ENCODE measurements around the gene EML4. TPM values are rescaled to one million over a fixed set of nuclear protein-coding genes. Genes with fewer than 3 reads are reported as not detected.

The EML4 gene
- total RNA-seq, 1 experiment from 2014 or later = 61.1 TPM

- no peaks in the 10 kb centered on the region for H3K27me3 ChIP-seq (ENCODE audit: control insufficient read depth, insufficient read depth, low read length)
- H3K36me3 ChIP-seq (replicated peaks; ENCODE audit: control insufficient read depth, insufficient read depth, low read length) = peaks cover 3% of the 10 kb centered on the region
- no peak overlapping the region for H3K4me3 ChIP-seq (ENCODE audit: insufficient read depth, low read depth, low read length)
- no peak for DNase-seq
Measured at GRCh38 chr2:42176992-42177738, 8.0 kb downstream of the EML4 start.

GRCh38 chr2:42178335-42178734 is 9.2 kb downstream of the EML4 start:
- no peak for DNase-seq
- no peaks in the 10 kb centered on the region for H3K27me3 ChIP-seq (ENCODE audit: control insufficient read depth, insufficient read depth, low read length)
- no peak overlapping the region for H3K4me3 ChIP-seq (ENCODE audit: insufficient read depth, low read depth, low read length)
- H3K36me3 ChIP-seq (replicated peaks; ENCODE audit: control insufficient read depth, insufficient read depth, low read length) = peaks cover 3% of the 10 kb centered on the region

GRCh38 chr2:42180300-42180699 is 11.1 kb downstream of the EML4 start:
- H3K27me3 ChIP-seq (ENCODE audit: control insufficient read depth, insufficient read depth, low read length) = no peaks in the 10 kb centered on the region
- DNase-seq = no peak
- no peak overlapping the region for H3K4me3 ChIP-seq (ENCODE audit: insufficient read depth, low read depth, low read length)
- peaks cover 3% of the 10 kb centered on the region for H3K36me3 ChIP-seq (replicated peaks; ENCODE audit: control insufficient read depth, insufficient read depth, low read length)

GRCh38 chr2:42182654-42183308 is 13.6 kb downstream of the EML4 start:
- Histone ChIP-seq H3K4me3 (ENCODE audit: insufficient read depth, low read depth, low read length) (no peak overlapping the region), H3K27me3 (ENCODE audit: control insufficient read depth, insufficient read depth, low read length) (no peaks in the 10 kb centered on the region), H3K36me3 (replicated peaks; ENCODE audit: control insufficient read depth, insufficient read depth, low read length) (peaks cover 3% of the 10 kb centered on the region)
- DNase-seq = no peak

DNA sequence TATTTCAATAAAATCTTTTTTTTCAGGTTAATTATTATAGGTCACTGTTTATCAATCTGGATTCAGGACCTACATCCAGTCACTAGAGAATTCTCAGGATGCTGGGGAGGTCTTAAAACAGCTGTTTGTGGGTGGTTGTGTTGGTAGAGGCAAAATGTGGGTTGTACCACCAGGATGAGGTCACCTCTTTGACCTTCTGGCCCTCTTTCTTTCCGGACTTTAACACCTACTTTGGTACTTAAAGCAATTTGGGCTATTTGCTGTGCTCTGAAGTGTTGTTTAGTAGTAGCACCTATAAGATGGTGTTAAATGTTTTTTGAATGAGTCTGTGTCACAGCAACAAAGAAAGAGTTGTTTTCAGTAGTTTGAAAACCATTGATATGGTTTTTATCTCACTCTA is 14.6 kb downstream of the EML4 start:
- no peak overlapping the region for H3K4me3 ChIP-seq (ENCODE audit: insufficient read depth, low read depth, low read length)
- no peaks in the 10 kb centered on the region for H3K27me3 ChIP-seq (ENCODE audit: control insufficient read depth, insufficient read depth, low read length)
- no peak for DNase-seq
- peaks cover 3% of the 10 kb centered on the region for H3K36me3 ChIP-seq (replicated peaks; ENCODE audit: control insufficient read depth, insufficient read depth, low read length)

- Histone ChIP-seq H3K27me3 (ENCODE audit: control insufficient read depth, insufficient read depth, low read length) (no peaks in the 10 kb centered on the region), H3K36me3 (replicated peaks; ENCODE audit: control insufficient read depth, insufficient read depth, low read length) (peaks cover 3% of the 10 kb centered on the region), H3K4me3 (ENCODE audit: insufficient read depth, low read depth, low read length) (no peak overlapping the region)
- no peak for DNase-seq
Measured at GRCh38 chr2:42184346-42184745, 15.2 kb downstream of the EML4 start.

- Histone ChIP-seq H3K36me3 (replicated peaks; ENCODE audit: control insufficient read depth, insufficient read depth, low read length) (peaks cover 2% of the 10 kb centered on the region), H3K27me3 (ENCODE audit: control insufficient read depth, insufficient read depth, low read length) (no peaks in the 10 kb centered on the region), H3K4me3 (ENCODE audit: insufficient read depth, low read depth, low read length) (no peak overlapping the region)
- no peak for DNase-seq
Measured at GRCh38 chr2:42185220-42185921, 16.2 kb downstream of the EML4 start.

GRCh38 chr2:42186366-42186765 is 17.2 kb downstream of the EML4 start:
- no peaks in the 10 kb centered on the region for H3K27me3 ChIP-seq (ENCODE audit: control insufficient read depth, insufficient read depth, low read length)
- DNase-seq = no peak
- H3K36me3 ChIP-seq (replicated peaks; ENCODE audit: control insufficient read depth, insufficient read depth, low read length) = peaks cover 1% of the 10 kb centered on the region; the same call in 1 of the 2 replicates
- no peak overlapping the region for H3K4me3 ChIP-seq (ENCODE audit: insufficient read depth, low read depth, low read length)

DNA sequence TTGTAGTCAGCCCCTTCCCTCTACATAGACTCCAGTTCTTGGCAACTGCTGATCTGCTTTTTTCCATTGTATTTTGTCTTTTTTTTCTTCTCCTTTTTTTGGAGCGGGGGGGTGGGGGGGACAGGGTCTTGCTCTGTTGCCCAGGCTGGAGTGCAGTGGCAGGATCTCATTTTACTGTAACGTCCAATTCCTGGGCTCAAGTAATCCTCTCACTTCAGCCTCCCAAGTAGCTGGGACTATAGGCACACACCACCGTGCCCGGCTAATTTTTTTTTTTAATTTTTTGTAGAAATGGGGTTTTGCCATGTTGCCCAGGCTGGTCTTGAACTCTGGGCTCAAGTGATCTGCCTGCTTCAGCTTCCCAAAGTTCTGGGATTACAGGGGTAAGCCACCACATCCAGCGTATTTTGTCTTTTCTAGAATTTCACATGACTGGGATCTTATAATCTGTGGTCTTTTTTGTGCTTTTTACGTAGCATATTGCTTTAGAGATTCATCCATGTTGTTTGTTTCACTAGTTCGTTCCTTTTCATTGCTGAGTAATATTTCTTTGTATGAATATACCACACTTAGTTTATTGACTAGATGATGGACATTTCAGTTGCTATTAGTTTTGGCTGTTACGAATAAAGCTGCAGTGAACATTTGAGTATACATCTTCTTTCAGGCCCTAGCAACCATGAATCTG is 17.9 kb downstream of the EML4 start:
- H3K27me3 ChIP-seq (ENCODE audit: control insufficient read depth, insufficient read depth, low read length) = no peaks in the 10 kb centered on the region
- H3K36me3 ChIP-seq (replicated peaks; ENCODE audit: control insufficient read depth, insufficient read depth, low read length) = no peaks in the 10 kb centered on the region

DNA sequence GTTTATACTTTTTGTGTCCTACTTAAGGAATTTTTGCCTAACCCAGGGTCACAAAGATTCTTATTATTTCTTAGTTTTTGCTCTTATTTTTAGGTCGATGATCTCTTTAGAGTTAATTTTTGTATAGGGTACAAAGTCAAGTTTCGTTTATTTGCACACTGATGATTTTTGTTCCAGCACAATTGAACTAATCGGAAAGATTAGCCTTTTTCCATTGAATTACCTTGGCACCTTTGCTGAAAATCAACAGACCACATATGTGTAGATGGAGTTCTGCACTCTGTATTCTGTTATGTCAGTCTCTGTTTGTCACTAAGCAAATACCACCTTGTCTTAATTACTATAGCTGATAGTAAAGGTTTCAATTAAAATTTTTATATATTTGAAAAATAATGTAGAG is 18.7 kb downstream of the EML4 start:
- DNase-seq = no peak
- H3K27me3 ChIP-seq (ENCODE audit: control insufficient read depth, insufficient read depth, low read length) = no peaks in the 10 kb centered on the region
- H3K36me3 ChIP-seq (replicated peaks; ENCODE audit: control insufficient read depth, insufficient read depth, low read length) = no peaks in the 10 kb centered on the region
- H3K4me3 ChIP-seq (ENCODE audit: insufficient read depth, low read depth, low read length) = no peak overlapping the region

More for the DNA sequence above, 17.9 kb downstream of the EML4 start:
- no peak for DNase-seq
- no peak overlapping the region for H3K4me3 ChIP-seq (ENCODE audit: insufficient read depth, low read depth, low read length)

GRCh38 chr2:42189235-42189566 is 20.0 kb downstream of the EML4 start:
- Histone ChIP-seq H3K4me3 (ENCODE audit: insufficient read depth, low read depth, low read length) (no peak overlapping the region), H3K36me3 (replicated peaks; ENCODE audit: control insufficient read depth, insufficient read depth, low read length) (no peaks in the 10 kb centered on the region), H3K27me3 (ENCODE audit: control insufficient read depth, insufficient read depth, low read length) (no peaks in the 10 kb centered on the region)
- DNase-seq = no peak

- Histone ChIP-seq H3K27me3 (ENCODE audit: control insufficient read depth, insufficient read depth, low read length) (no peaks in the 10 kb centered on the region), H3K36me3 (replicated peaks; ENCODE audit: control insufficient read depth, insufficient read depth, low read length) (no peaks in the 10 kb centered on the region), H3K4me3 (ENCODE audit: insufficient read depth, low read depth, low read length) (no peak overlapping the region)
- no peak for DNase-seq
Measured at GRCh38 chr2:42190191-42190590, 21.0 kb downstream of the EML4 start.

DNA sequence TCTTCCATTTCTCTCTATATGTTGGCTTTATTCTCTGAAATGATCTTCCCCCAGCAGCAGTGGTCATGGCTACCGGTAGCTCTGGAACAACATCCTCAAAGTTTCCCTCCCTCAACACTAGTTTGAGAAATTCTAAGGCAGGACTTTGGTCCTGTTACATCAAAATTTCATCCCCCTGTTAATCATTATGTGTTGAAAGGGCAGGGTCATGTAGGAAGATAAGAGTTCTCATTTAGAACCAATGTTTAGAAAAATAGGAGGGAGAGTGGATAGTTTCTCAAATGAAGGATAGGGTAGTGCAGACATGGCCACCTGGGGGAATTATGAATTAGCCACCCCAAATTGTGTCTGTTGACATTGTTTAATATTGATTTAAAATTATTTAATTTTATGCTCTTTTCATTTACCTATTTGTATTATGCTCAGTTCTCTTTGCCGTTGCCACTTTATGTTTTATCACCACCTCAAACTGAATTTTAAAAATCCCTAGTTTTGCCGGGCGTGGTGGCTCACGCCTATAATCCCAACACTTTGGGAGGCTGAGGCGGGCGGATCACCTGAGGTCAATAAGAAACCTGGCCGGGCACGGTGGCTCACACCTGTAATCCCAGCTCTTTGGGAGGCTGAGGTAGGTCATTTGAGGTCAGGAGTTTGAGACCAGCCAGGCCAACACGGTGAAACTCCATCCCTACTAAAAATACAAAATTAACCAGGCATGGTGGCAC is 22.3 kb downstream of the EML4 start:
- no peaks in the 10 kb centered on the region for H3K36me3 ChIP-seq (replicated peaks; ENCODE audit: control insufficient read depth, insufficient read depth, low read length)
- DNase-seq = no peak
- no peaks in the 10 kb centered on the region for H3K27me3 ChIP-seq (ENCODE audit: control insufficient read depth, insufficient read depth, low read length)
- H3K4me3 ChIP-seq (ENCODE audit: insufficient read depth, low read depth, low read length) = no peak overlapping the region

- H3K36me3 ChIP-seq (replicated peaks; ENCODE audit: control insufficient read depth, insufficient read depth, low read length) = no peaks in the 10 kb centered on the region
- no peak overlapping the region for H3K4me3 ChIP-seq (ENCODE audit: insufficient read depth, low read depth, low read length)
- no peaks in the 10 kb centered on the region for H3K27me3 ChIP-seq (ENCODE audit: control insufficient read depth, insufficient read depth, low read length)
- no peak for DNase-seq
Measured at GRCh38 chr2:42192010-42192373, 22.8 kb downstream of the EML4 start.
